Measurements from ENCODE around the gene DPF3.

Gene DPF3

DNA sequence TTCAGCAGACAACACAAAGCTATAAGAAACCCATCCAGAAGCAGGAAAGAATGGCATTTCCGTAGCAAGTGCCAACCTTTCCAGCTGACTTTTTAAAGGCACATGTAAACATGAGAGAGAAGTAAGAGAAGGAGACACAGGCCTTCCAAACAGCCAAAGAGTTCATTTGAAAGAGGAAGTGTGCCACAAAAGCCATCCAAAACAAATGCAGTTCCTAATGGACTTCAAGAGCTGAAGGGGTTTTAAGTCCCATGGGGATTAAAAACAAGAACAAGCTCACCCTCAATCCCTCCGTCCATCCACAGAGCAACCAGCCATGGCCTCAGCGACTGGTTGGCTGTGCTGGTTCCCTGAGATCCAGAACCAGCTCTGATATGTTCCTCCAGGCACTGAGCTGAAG, 4.5 kb upstream of the DPF3 start:
- TF ChIP-seq ZBTB7A (IDR thresholded peaks at IDR 0.05; ENCODE audit: low read depth) (no peak), TCF12 (IDR thresholded peaks at IDR 0.05; ENCODE audit: low read depth) (no peak), RAD21 (IDR thresholded peaks at IDR 0.05; ENCODE audit: low read depth) (no peak), EP300 (IDR thresholded peaks at IDR 0.05; ENCODE audit: borderline replicate concordance) (no peak), NFIC (IDR thresholded peaks at IDR 0.05) (no peak), FOXM1 (IDR thresholded peaks at IDR 0.05; ENCODE audit: borderline replicate concordance, low read depth) (no peak), TAF1 (IDR thresholded peaks at IDR 0.05; ENCODE audit: low read depth) (no peak), CEBPB (IDR thresholded peaks at IDR 0.05) (no peak), YY1 (IDR thresholded peaks at IDR 0.05; ENCODE audit: low read depth) (no peak), EGR1 (IDR thresholded peaks at IDR 0.05) (no peak), TEAD4 (IDR thresholded peaks at IDR 0.05) (no peak)
- TF ChIP-seq, protein P1, sequence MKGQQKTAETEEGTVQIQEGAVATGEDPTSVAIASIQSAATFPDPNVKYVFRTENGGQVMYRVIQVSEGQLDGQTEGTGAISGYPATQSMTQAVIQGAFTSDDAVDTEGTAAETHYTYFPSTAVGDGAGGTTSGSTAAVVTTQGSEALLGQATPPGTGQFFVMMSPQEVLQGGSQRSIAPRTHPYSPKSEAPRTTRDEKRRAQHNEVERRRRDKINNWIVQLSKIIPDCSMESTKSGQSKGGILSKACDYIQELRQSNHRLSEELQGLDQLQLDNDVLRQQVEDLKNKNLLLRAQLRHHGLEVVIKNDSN (IDR thresholded peaks at IDR 0.05): no peak

DNA sequence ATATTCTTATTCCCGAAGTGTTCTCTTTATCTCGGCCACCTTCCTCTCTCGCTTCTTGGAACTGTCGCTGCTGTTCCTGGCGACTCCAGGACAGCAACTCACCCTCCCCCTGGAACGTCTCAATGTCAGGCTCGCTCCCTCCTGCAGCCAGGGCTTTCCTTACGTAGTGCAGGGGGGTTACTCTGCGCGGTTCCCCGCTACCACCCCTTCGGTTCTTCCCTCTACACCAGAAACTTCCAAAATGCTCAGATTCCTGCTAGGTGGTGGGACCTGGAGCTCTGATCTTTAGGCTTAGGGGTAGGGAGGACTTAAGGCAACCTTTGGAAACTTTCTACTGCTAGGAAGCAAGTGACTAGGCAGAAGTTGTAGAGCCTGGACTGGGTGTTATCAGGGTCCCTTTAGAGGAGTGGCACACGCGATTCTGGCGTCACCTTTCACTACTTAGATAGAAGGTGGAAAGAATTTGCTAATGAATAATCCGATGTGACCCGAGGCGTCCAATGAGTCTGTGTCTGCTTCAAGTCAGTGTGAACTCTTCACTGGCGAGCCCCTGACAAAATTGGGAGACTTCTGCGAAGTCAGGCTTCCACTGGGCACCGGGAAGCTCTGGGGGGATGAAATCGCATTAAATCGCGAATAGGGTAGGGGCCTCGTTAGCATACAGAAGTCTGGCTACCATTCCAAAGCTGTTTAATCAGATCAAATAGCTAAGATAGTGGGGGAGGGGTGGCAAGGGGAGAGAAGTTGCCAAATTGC, 900 bp upstream of the DPF3 start:
- TF ChIP-seq TEAD4 (IDR thresholded peaks at IDR 0.05): no peak

DNA sequence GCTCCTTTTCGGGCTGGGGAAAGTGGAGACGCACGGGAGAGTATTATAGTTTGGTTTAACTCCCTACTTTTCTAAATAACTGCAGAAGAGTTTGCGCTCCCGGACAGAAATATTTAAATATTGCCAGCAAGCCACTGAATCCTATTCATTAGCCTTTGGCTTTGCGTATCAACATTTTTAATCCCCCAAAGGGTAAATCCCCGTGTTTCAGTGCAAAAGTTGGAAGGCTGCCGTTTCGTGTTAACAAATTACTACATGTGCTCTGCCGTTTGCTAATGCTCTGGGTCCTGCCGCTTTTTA, 372 bp upstream of the DPF3 start:
- TF ChIP-seq, protein P2, sequence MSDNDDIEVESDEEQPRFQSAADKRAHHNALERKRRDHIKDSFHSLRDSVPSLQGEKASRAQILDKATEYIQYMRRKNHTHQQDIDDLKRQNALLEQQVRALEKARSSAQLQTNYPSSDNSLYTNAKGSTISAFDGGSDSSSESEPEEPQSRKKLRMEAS (IDR thresholded peaks at IDR 0.05): peak; percentile 9; the same call in 1 of the 2 replicates
- TF ChIP-seq ZBTB7A (IDR thresholded peaks at IDR 0.05; ENCODE audit: low read depth): no peak

DNA sequence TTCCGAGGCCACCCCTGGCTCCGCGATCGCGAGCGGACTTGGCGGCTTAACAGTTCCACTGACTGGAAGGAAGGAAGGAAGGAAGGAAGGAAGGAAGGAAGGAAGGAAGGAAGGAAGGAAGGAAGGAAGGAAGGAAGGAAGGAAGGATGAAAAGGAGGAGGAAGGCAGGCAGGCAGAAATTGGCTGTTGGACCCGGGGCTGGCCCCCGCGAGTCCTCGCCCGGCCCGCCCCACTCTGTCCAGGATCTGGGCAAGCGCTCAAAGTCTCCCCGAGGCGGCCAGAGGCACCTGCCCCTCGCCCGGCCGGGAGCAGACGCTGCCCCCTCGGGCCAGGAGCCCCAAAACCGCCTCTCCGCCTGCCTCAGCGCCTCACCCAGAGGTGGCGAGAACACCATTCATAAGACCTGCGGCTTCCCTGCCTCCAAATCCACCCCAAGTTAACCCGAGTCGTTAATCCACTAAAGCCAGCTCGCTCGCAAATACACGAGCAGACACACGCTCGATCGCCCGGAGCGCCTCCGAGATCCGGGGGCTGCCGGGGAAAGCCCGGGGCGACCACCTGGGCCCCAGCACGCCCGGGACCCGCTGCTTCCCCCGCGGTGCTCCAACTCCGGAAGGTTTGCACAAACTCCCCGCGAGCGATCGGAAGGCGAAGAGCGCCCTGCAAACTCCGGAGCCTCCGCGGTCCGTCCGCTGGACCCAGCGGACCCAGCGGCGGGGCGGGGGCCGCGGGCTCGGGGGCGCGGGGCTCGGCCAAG, 844 bp downstream of the DPF3 start:
- TF ChIP-seq TAF1 (IDR thresholded peaks at IDR 0.05; ENCODE audit: low read depth) (no peak), TCF12 (IDR thresholded peaks at IDR 0.05; ENCODE audit: low read depth) (peak; percentile 24; the same call in 1 of the 2 replicates), EGR1 (IDR thresholded peaks at IDR 0.05) (no peak), ZBTB7A (IDR thresholded peaks at IDR 0.05; ENCODE audit: low read depth) (0 out of 2 replicates have a peak, but pooled peaks have one; percentile 4), RAD21 (IDR thresholded peaks at IDR 0.05; ENCODE audit: low read depth) (no peak), NFIC (IDR thresholded peaks at IDR 0.05) (no peak), TEAD4 (IDR thresholded peaks at IDR 0.05) (no peak)
- TF ChIP-seq, protein P1 (IDR thresholded peaks at IDR 0.05): no peak
- TF ChIP-seq, protein P2 (IDR thresholded peaks at IDR 0.05): no peak
- TF ChIP-seq, protein P3, sequence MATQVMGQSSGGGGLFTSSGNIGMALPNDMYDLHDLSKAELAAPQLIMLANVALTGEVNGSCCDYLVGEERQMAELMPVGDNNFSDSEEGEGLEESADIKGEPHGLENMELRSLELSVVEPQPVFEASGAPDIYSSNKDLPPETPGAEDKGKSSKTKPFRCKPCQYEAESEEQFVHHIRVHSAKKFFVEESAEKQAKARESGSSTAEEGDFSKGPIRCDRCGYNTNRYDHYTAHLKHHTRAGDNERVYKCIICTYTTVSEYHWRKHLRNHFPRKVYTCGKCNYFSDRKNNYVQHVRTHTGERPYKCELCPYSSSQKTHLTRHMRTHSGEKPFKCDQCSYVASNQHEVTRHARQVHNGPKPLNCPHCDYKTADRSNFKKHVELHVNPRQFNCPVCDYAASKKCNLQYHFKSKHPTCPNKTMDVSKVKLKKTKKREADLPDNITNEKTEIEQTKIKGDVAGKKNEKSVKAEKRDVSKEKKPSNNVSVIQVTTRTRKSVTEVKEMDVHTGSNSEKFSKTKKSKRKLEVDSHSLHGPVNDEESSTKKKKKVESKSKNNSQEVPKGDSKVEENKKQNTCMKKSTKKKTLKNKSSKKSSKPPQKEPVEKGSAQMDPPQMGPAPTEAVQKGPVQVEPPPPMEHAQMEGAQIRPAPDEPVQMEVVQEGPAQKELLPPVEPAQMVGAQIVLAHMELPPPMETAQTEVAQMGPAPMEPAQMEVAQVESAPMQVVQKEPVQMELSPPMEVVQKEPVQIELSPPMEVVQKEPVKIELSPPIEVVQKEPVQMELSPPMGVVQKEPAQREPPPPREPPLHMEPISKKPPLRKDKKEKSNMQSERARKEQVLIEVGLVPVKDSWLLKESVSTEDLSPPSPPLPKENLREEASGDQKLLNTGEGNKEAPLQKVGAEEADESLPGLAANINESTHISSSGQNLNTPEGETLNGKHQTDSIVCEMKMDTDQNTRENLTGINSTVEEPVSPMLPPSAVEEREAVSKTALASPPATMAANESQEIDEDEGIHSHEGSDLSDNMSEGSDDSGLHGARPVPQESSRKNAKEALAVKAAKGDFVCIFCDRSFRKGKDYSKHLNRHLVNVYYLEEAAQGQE (IDR thresholded peaks at IDR 0.05; ENCODE audit: low read depth): no peak

DNA sequence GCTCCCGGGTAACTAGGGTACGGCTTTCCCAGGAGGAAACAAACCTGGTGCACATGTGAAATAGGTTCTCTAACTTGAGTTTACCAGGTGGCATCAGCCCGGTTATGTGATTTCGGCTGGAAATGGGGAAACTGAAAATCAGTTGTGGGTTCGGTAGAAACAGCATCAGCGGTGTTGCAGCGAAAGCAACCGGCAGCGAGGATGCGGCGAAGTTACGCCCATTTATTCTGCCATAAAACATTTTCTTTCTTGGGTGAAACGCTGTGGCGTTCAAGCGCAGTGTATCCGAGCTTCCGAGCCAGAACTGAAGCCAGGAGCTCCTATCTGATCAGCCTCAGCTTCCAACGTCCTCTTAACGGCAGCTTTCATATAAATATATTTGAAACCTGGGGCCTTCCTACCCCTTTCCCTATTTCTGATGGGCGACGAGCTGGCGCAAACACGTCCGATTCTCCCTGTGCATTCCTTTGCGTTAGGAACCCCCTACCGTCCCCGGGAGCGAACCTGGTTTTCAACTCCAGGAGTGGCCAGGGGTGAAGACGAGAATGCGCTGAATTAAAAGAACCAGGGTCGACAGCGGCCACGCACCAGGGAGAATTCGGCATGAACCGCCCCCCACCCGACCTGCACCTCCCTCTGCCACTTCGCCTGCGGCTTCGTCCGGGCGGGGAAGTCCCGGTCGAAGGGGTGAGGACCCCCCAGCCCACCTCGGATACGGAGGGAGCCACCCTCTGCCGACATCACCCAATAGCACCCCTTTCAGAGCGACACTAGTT, 1.6 kb downstream of the DPF3 start:
- TF ChIP-seq, protein P1 (IDR thresholded peaks at IDR 0.05): no peak
- TF ChIP-seq NFIC (IDR thresholded peaks at IDR 0.05): no peak
- TF ChIP-seq EGR1 (IDR thresholded peaks at IDR 0.05): no peak
- TF ChIP-seq TAF1 (IDR thresholded peaks at IDR 0.05; ENCODE audit: low read depth): no peak
- TF ChIP-seq ZBTB7A (IDR thresholded peaks at IDR 0.05; ENCODE audit: low read depth): peak; percentile 88
- TF ChIP-seq CEBPB (IDR thresholded peaks at IDR 0.05): no peak
- no peak for TF ChIP-seq TCF12 (IDR thresholded peaks at IDR 0.05; ENCODE audit: low read depth)
- no peak for TF ChIP-seq EP300 (IDR thresholded peaks at IDR 0.05; ENCODE audit: borderline replicate concordance)

DNA sequence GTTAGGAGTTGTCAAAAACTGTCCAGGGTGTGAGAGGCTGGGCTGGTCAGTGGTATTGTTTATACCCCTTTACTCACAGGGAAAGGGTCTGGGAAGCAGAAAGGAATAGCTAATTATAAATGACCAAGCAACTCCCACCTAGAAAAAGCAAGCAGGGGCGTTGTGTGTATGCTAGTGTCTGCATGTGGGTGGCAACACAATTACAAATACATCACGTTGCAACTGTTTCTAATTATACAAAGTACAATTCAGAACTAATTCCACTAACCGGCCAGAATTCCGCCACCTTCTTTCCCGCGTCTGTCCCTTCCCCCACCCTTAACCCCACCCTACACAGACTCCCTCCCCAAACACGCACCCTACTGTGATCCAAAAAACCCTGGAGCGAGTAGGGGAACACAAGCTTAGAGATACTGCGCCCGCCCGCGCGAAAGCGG, 2.2 kb downstream of the DPF3 start:
- TF ChIP-seq TCF12 (IDR thresholded peaks at IDR 0.05; ENCODE audit: low read depth): no peak
- 0 out of 2 replicates have a peak, but pooled peaks have one; percentile 6 for TF ChIP-seq TAF1 (IDR thresholded peaks at IDR 0.05; ENCODE audit: low read depth)

DNA sequence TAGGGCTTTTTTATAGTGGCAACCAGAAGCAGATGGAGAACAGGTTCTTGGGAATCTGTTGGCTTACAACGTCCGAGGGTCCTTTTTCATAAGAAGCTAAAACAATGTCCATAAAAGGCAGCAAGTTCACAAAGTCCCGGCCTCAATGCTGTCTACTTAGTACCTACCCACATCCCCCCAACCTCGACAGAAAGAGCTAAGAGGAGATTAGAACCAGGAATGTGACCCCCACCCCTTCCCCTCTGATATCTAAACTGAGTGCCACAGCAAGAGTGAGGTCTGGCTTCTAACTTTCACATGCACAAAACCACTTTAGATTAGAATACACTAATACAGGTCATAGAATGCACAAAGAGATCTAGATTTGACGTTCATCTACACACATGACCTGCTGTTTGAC, 4.5 kb downstream of the DPF3 start:
- TF ChIP-seq TAF1 (IDR thresholded peaks at IDR 0.05; ENCODE audit: low read depth) (no peak), CREB1 (IDR thresholded peaks at IDR 0.05; ENCODE audit: low read depth) (no peak), ZBTB7A (IDR thresholded peaks at IDR 0.05; ENCODE audit: low read depth) (no peak), NFIC (IDR thresholded peaks at IDR 0.05) (no peak), YY1 (IDR thresholded peaks at IDR 0.05; ENCODE audit: low read depth) (no peak), EP300 (IDR thresholded peaks at IDR 0.05; ENCODE audit: borderline replicate concordance) (no peak), FOXM1 (IDR thresholded peaks at IDR 0.05; ENCODE audit: borderline replicate concordance, low read depth) (no peak), RAD21 (IDR thresholded peaks at IDR 0.05; ENCODE audit: low read depth) (no peak), EGR1 (IDR thresholded peaks at IDR 0.05) (no peak), TCF12 (IDR thresholded peaks at IDR 0.05; ENCODE audit: low read depth) (no peak), CEBPB (IDR thresholded peaks at IDR 0.05) (no peak), TEAD4 (IDR thresholded peaks at IDR 0.05) (no peak)
- TF ChIP-seq, protein P2 (IDR thresholded peaks at IDR 0.05): no peak
- TF ChIP-seq, protein P1 (IDR thresholded peaks at IDR 0.05): no peak
- TF ChIP-seq, protein P3 (IDR thresholded peaks at IDR 0.05; ENCODE audit: low read depth): no peak
